T-cell (primary cell): ENCODE results near the gene SHISA6. TPM values are rescaled to one million over a fixed set of nuclear protein-coding genes. Genes with fewer than 3 reads are reported as not detected.

Experiments
- ATAC-seq, 4 experiments: fragments of 200-7000 bp in 3 of 4; fragments of 150-1000 bp in 1 of 4; cut with Tn5 transposase; replicated peaks in 1 of 4; 1 replicate in 3 of 4; 2 replicates in 1 of 4; pipeline ENCODE4 v1.10.0; 2021; ENCODE audit warnings: moderate library complexity in 3 of 4, mild to moderate bottlenecking in 2 of 4, moderate number of reproducible peaks in 1 of 4
- CTCF ChIA-PET, 2 donors: fragments of 300-600 bp; sonication (Branson Sonifier 250); formaldehyde crosslinking; loops; one replicate each; lab custom pipeline; 2022; ENCODE audit warnings: antibody characterized with exemption in 2 of 2; lab: Charles Lee
- POLR2A ChIA-PET, 2 donors: fragments of 300-600 bp; sonication (Branson Sonifier 250); formaldehyde crosslinking; loops; one replicate each; lab custom pipeline; 2022; ENCODE audit warnings: antibody characterized with exemption in 2 of 2; lab: Charles Lee
- DNase-seq, 35 experiments: peaks; one replicate each; pipeline versions ENCODE4 v3.0.0 to v3.0.0-alpha.2; 2013 to 2023
- H3K27ac ChIP-seq: one replicate; pipeline ENCODE4 v1.5.1; 2013; ENCODE audit warnings: low read length
- H3K27me3 ChIP-seq, 2 experiments: replicated peaks in 1 of 2; 1 replicate in 1 of 2; 2 replicates in 1 of 2; pipeline versions ENCODE4 v1.6.1 to v1.7.0; 2013; ENCODE audit warnings: low read length in 1 of 2, mixed read lengths in 1 of 2; ENCODE audit not compliant: control insufficient read depth in 2 of 2, insufficient read depth in 2 of 2; ENCODE audit errors: extremely low read depth in 1 of 2
- H3K36me3 ChIP-seq, 2 donors: 1 replicate in 1 of 2; 2 replicates in 1 of 2; pipeline versions ENCODE4 v1.6.1 to v1.7.0; 2013; ENCODE audit warnings: low read length in 1 of 2; ENCODE audit not compliant: control insufficient read depth in 2 of 2, insufficient read depth in 1 of 2; ENCODE audit errors: extremely low read depth in 1 of 2
- H3K4me1 ChIP-seq, 2 experiments: 1 replicate in 1 of 2; 2 replicates in 1 of 2; pipeline versions ENCODE4 v1.6.1 to v1.7.0; 2013; ENCODE audit warnings: low read length in 2 of 2, mixed read lengths in 1 of 2; ENCODE audit not compliant: insufficient read depth in 2 of 2, control insufficient read depth in 1 of 2; ENCODE audit errors: extremely low read depth in 1 of 2
- H3K4me3 ChIP-seq, 2 donors: 1 replicate in 1 of 2; 2 replicates in 1 of 2; pipeline versions ENCODE4 v1.5.1 to v1.7.0; 2013; ENCODE audit warnings: mild to moderate bottlenecking in 2 of 2, low read length in 1 of 2, moderate library complexity in 1 of 2; ENCODE audit not compliant: control insufficient read depth in 1 of 2; ENCODE audit errors: extremely low read depth in 1 of 2
- H3K9me3 ChIP-seq: 2 replicates; pipeline ENCODE4 v1.7.0; 2013
- H3K27ac Mint-ChIP-seq, 2 donors: one replicate each; pipeline ENCODE4 v1.8.0; 2020 to 2021; ENCODE audit warnings: mild to moderate bottlenecking in 2 of 2, mixed read lengths in 2 of 2
- H3K27me3 Mint-ChIP-seq, 2 donors: one replicate each; pipeline ENCODE4 v1.8.0; 2021 to 2022; ENCODE audit warnings: mixed read lengths in 2 of 2
- H3K36me3 Mint-ChIP-seq: one replicate; pipeline ENCODE4 v1.8.0; 2021; ENCODE audit warnings: mixed read lengths
- H3K4me1 Mint-ChIP-seq, 3 donors: one replicate each; pipeline ENCODE4 v1.8.0; 2020 to 2022; ENCODE audit warnings: mixed read lengths in 3 of 3, mild to moderate bottlenecking in 1 of 3
- H3K4me3 Mint-ChIP-seq, 3 donors: one replicate each; pipeline ENCODE4 v1.8.0; 2020 to 2022; ENCODE audit warnings: mild to moderate bottlenecking in 3 of 3, mixed read lengths in 3 of 3, moderate library complexity in 3 of 3
- H3K9me3 Mint-ChIP-seq, 3 donors: one replicate each; pipeline ENCODE4 v1.8.0; 2020 to 2022; ENCODE audit warnings: mixed read lengths in 3 of 3
- WGBS: methylation state at CpG from one replicate; pipeline ENCODE4 v1.1.5; 2013; ENCODE audit warnings: missing lambda C conversion rate; ENCODE audit not compliant: insufficient coverage; 5-methylcytosine and 5-hydroxymethylcytosine counted together
- total RNA-seq, 35 experiments: library from RNA in 6 of 35; stranded (reverse) in 6 of 35; fragments of 120-200 nt in 1 of 35; gene quantifications; one replicate each; pipeline versions ENCODE4 v1.2.1 to v1.2.4 and lab custom pipeline; 2013 to 2026

SHISA6 gene
- total RNA-seq, 5 donors from 2014 or later (not counting 1 experiment from before 2014, with no cell fraction given): not detected

GRCh38 chr17:11380761-11381160 is 139.7 kb downstream of the SHISA6 start:
- ATAC-seq: no peak
- no peaks in the 10 kb centered on the region for H3K36me3 Mint-ChIP-seq
- CTCF ChIA-PET: no interaction called here
- DNase-seq: no peak
- H3K4me1 ChIP-seq: no peaks in the 10 kb centered on the region
- no peak overlapping the region for H3K4me3 ChIP-seq
- H3K27ac Mint-ChIP-seq: no peak overlapping the region
- no peak overlapping the region for H3K27ac ChIP-seq
- H3K27me3 Mint-ChIP-seq: no peaks in the 10 kb centered on the region
- H3K9me3 ChIP-seq: no peaks in the 10 kb centered on the region
- no peak overlapping the region for H3K4me3 Mint-ChIP-seq
- peaks cover 6 to 17% (median 11%) of the 10 kb centered on the region in 3 donors for H3K9me3 Mint-ChIP-seq
- no peaks in the 10 kb centered on the region for H3K27me3 ChIP-seq
- H3K4me1 Mint-ChIP-seq: no peaks in the 10 kb centered on the region
- WGBS: 54% methylated on average over 2 of the region's 7 CpGs
- POLR2A ChIA-PET: no interaction called here
- no peaks in the 10 kb centered on the region for H3K36me3 ChIP-seq

- CTCF ChIA-PET: no interaction called here
- WGBS: 48% methylated on average over 2 of the region's 5 CpGs
- Mint-ChIP-seq H3K27ac (no peak overlapping the region), H3K36me3 (no peaks in the 10 kb centered on the region), H3K4me1 (no peaks in the 10 kb centered on the region), H3K9me3 (peaks cover 8 to 17% (median 15%) of the 10 kb centered on the region in 3 donors), H3K27me3 (no peaks in the 10 kb centered on the region), H3K4me3 (no peak overlapping the region)
- Histone ChIP-seq H3K36me3 (no peaks in the 10 kb centered on the region), H3K9me3 (no peaks in the 10 kb centered on the region), H3K4me3 (no peak overlapping the region), H3K27me3 (no peaks in the 10 kb centered on the region), H3K4me1 (no peaks in the 10 kb centered on the region), H3K27ac (no peak overlapping the region)
- POLR2A ChIA-PET: no interaction called here
- no peak for DNase-seq
- ATAC-seq: no peak
Observed at GRCh38 chr17:11383157-11383556, 142.1 kb downstream of the SHISA6 start.

- no peaks in the 10 kb centered on the region for H3K27me3 Mint-ChIP-seq
- no peak for DNase-seq
- 100% methylated on average over 2 of the region's 3 CpGs for WGBS
- H3K36me3 Mint-ChIP-seq: no peaks in the 10 kb centered on the region
- Histone ChIP-seq H3K9me3 (no peaks in the 10 kb centered on the region), H3K4me3 (no peak overlapping the region), H3K27ac (no peak overlapping the region), H3K36me3 (no peaks in the 10 kb centered on the region), H3K4me1 (no peaks in the 10 kb centered on the region), H3K27me3 (no peaks in the 10 kb centered on the region)
- POLR2A ChIA-PET: no interaction called here
- no peak for ATAC-seq
- no peak overlapping the region for H3K27ac Mint-ChIP-seq
- CTCF ChIA-PET: no interaction called here
- H3K9me3 Mint-ChIP-seq: peaks cover 8 to 17% (median 15%) of the 10 kb centered on the region in 3 donors
- no peak overlapping the region for H3K4me3 Mint-ChIP-seq
- no peaks in the 10 kb centered on the region for H3K4me1 Mint-ChIP-seq
Observed at GRCh38 chr17:11384131-11384530, 143.1 kb downstream of the SHISA6 start.

- Mint-ChIP-seq H3K9me3 (peaks cover 5 to 28% (median 12%) of the 10 kb centered on the region in 3 donors), H3K4me1 (no peaks in the 10 kb centered on the region), H3K36me3 (no peaks in the 10 kb centered on the region), H3K27ac (no peak overlapping the region), H3K4me3 (no peak overlapping the region), H3K27me3 (no peaks in the 10 kb centered on the region)
- Histone ChIP-seq H3K4me1 (no peaks in the 10 kb centered on the region), H3K4me3 (no peak overlapping the region), H3K27ac (no peak overlapping the region), H3K9me3 (no peaks in the 10 kb centered on the region), H3K27me3 (no peaks in the 10 kb centered on the region), H3K36me3 (no peaks in the 10 kb centered on the region)
- ChIA-PET CTCF (no interaction called here), POLR2A (no interaction called here)
- ATAC-seq (no peak), DNase-seq (no peak)
- no CpG with 5 or more reads among the region's 2 CpGs for WGBS
Observed at GRCh38 chr17:11387610-11388009, 146.6 kb downstream of the SHISA6 start.

- Histone ChIP-seq H3K9me3 (no peaks in the 10 kb centered on the region), H3K4me1 (no peaks in the 10 kb centered on the region), H3K27me3 (no peaks in the 10 kb centered on the region), H3K4me3 (no peak overlapping the region), H3K27ac (no peak overlapping the region), H3K36me3 (no peaks in the 10 kb centered on the region)
- CTCF ChIA-PET: no interaction called here
- Mint-ChIP-seq H3K27ac (no peak overlapping the region), H3K4me3 (no peak overlapping the region), H3K9me3 (peaks cover 6 to 28% (median 13%) of the 10 kb centered on the region in 3 donors), H3K27me3 (no peaks in the 10 kb centered on the region), H3K36me3 (no peaks in the 10 kb centered on the region), H3K4me1 (no peaks in the 10 kb centered on the region)
- ATAC-seq (no peak), DNase-seq (no peak)
- POLR2A ChIA-PET: no interaction called here
- 65% methylated on average over 5 of the region's 6 CpGs for WGBS
Observed at GRCh38 chr17:11388054-11388453, 147.0 kb downstream of the SHISA6 start.

GRCh38 chr17:11389583-11389982 is 148.6 kb downstream of the SHISA6 start:
- Mint-ChIP-seq H3K36me3 (no peaks in the 10 kb centered on the region), H3K27me3 (no peaks in the 10 kb centered on the region), H3K4me1 (no peaks in the 10 kb centered on the region), H3K27ac (no peak overlapping the region), H3K4me3 (no peak overlapping the region), H3K9me3 (peaks cover 8 to 23% (median 9%) of the 10 kb centered on the region in 3 donors)
- Histone ChIP-seq H3K9me3 (no peaks in the 10 kb centered on the region), H3K36me3 (no peaks in the 10 kb centered on the region), H3K27ac (no peak overlapping the region), H3K4me3 (no peak overlapping the region), H3K27me3 (no peaks in the 10 kb centered on the region), H3K4me1 (no peaks in the 10 kb centered on the region)
- WGBS: 69% methylated on average over 2 of the region's 2 CpGs
- ChIA-PET CTCF (interaction anchor here in 1 of 2 donors (0.6 kb wide), 1 partner anchor 32 kb away, joined by 3 read pairs; no protein-coding TSS in a partner anchor), POLR2A (no interaction called here)
- no peak for DNase-seq
- no peak for ATAC-seq

- H3K27ac ChIP-seq: no peak overlapping the region
- no peak for ATAC-seq
- POLR2A ChIA-PET: no interaction called here
Observed at GRCh38 chr17:11391134-11391533, 150.1 kb downstream of the SHISA6 start.

More at GRCh38 chr17:11391134-11391533, 150.1 kb downstream of the SHISA6 start:
- Mint-ChIP-seq H3K4me1 (no peaks in the 10 kb centered on the region), H3K9me3 (peaks cover 8 to 14% (median 9%) of the 10 kb centered on the region in 3 donors), H3K36me3 (no peaks in the 10 kb centered on the region), H3K4me3 (no peak overlapping the region), H3K27ac (no peak overlapping the region), H3K27me3 (no peaks in the 10 kb centered on the region)
- CTCF ChIA-PET: no interaction called here
- Histone ChIP-seq H3K4me3 (no peak overlapping the region), H3K4me1 (no peaks in the 10 kb centered on the region), H3K36me3 (no peaks in the 10 kb centered on the region), H3K9me3 (no peaks in the 10 kb centered on the region), H3K27me3 (no peaks in the 10 kb centered on the region)
- no peak for DNase-seq
- no CpG with 5 or more reads among the region's 4 CpGs for WGBS
